Fibroblast of skin of left biceps (primary cell): ENCODE data around the gene CALR.

ENCODE experiments used
- DNase-seq, 2 experiments: peaks; one replicate each; pipeline ENCODE4 v3.0.0-alpha.2; 2013; ENCODE audit warnings: low read depth in 2 of 2

Gene CALR

DNA sequence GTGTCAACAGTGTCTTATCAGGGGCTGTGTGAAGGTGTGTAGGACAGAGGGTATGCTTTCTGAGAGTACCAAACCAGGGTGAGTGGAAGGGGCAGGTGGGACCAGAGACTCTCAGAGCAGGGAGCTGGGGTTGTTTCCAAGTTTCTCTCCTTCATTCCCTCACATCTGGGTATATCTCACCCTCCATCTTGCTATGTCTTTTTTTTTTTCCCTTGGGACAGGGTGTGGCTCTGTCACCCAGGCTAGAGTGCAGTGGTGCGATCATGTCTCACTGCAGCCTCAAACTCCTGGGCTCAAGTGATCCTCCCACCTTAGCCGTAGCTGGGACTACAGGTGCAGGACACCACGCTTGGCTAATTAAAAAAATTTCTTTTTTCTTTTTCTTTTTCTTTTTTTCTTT lies 41.6 kb downstream of the CALR start:
- no peak for DNase-seq

DNA sequence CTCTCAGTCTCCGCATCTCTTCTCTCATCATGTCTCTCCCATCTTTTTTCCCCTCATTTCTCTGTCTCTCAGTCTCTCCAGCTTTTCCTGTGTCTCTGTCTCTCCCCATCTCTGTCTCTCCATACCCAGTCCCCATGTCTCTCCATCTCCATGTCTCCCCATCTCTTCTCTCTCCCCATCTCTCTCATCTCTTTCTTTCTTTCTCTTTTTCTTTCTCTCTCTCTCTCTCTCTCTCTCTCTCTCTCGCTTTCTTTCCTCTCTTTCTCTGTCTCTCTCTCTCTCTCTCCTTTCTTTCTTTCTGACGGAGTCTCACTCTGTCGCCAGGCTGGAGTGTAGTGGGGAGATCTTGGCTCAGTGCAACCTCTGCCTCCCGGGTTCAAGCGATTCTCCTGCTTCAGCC lies 44.2 kb downstream of the CALR start:
- DNase-seq: no peak

DNA sequence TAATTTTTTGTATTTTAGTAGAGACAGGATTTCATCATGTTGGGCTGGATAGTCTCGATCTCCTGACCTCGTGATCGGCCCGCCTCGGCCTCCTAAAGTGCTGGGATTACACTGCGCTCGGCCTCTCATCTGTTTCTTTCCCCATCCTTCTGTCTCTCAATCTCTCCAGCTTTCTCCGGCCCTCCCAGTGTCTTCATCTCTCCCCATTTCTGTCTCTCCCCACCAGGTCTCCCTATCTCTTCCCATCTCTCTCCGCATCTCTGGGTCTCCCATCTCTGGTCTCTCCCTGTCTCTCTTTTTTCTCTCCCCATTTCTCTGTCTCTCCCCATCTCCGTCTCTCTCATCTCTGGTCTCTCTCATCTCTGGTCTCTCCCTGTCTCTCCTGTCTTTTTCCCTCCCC lies 44.7 kb downstream of the CALR start:
- DNase-seq: no peak

DNA sequence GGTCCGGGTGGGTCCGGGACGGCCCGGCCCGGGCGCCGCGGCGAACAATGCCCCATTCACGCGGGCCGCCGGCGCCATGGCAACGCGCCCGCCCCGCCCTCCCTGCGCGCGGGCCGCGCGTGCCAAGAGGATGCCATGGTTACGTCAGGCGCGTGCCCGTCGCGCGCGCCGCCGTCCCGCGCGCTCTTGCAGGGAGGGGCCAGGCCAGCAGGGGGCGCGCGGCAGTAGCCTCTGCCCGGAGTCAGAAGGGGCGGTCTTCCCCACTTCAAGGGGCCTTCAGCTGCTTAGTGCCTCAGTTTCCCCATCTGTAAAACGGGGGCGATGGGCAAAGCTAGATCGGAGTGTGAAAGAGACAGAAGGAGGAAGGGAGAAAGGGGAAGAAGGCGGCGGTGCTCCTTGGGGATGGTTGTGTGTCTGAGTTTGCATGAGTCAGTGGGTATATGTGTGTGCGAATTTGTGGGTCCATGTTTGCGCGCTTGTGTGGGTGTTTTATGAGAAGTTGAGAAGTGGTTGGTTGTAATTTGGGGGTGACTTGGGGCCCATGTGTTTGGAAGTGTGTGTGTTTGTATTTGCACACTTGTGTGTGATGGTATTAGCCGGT lies 45.2 kb downstream of the CALR start:
- peak; percentile 52 to 55 for DNase-seq

DNA sequence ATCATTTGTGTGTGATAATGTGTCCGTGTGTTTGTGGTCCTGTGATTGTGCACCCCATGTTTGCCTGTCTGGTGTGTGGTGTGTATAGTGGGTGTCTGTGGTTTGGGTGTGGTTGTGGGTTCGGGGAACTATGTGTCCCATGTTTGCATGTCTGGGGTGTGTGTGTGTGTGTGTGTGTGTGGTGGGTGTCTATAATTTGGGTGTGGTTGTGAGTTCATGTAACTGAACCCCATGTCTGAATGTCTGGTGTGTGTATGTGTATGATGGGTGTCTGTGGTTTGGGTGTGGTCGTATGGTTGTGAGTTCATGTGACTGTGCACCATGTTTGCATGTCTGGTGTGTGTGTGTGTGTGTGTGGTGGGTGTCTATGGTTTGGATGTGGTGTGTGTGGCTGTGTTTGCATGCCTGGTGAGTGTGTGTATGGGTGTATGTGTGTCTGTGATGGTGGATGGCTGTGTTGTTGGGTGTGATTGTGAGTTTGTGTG lies 45.8 kb downstream of the CALR start:
- DNase-seq: no peak

DNA sequence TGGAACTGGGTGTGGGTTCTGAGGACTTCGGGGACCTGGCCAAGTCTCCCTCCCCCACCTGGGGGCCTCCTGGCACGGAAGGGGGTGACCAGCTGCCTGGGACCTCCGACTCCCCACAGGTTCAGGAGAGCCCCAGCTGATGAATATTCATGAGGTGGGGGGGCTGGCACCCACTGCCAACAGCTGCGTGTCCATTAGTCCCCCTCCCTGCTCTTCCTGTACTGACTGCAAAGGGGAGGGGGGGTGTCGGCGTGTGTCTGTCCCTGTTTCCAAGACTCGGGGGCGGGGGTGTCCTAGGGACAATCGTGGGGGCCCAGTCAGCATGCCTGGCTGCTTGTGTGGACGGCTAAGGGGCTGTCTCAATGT lies 46.3 kb downstream of the CALR start:
- DNase-seq: no peak

DNA sequence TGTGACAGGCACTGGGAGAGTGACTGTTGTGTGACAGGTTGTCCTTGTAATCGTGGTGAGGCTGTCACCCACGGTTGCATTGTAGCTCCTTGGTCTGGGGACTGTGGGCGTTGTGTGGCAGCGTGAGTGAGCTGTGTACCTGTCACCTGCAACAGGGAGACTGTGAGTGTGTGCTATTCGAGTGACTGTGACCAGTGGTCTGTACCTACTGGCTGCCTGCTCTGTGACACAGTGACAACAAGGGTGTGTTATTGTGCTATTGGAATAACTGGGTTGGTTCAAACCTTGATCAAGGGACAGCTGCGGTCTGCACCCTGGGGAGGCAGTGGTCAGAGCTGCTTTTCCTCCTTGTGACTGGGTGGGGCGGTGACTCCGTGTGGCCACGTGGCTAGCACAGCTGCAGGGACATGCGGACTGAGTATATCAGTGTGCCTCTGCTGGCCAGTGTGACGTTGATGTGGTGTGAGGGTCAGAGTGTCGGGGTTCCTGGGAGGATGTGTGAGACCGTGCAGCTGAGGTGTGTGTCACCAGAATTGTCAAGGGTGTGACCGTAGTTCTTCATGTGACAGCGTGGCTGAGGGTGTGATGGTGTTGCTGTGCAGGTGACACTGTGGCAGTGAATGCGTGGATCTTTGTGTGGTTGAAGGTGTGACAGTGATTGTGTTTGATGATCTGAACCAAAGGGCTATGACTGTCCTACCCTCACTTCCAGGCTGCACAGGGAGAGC lies 46.8 kb downstream of the CALR start:
- no peak for DNase-seq

DNA sequence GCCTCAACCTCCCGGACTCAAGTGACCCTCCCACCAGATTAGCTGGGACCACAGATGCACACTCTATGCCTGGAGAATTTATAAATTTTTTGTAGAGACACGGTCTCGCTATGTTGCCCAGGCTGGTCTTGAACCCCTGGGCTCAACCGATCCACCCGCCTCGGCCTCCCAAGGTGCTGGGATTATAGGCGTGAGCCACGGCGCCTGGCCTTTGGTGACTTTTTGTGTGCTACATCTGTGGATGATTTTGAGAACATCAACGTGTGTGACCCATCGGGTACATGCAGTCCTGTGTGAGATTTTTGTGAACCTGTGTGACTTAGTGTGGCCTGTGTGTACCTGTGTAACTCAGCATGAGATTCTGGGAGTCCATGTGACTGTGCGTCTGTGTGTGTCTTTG lies 48.3 kb downstream of the CALR start:
- no peak for DNase-seq

DNA sequence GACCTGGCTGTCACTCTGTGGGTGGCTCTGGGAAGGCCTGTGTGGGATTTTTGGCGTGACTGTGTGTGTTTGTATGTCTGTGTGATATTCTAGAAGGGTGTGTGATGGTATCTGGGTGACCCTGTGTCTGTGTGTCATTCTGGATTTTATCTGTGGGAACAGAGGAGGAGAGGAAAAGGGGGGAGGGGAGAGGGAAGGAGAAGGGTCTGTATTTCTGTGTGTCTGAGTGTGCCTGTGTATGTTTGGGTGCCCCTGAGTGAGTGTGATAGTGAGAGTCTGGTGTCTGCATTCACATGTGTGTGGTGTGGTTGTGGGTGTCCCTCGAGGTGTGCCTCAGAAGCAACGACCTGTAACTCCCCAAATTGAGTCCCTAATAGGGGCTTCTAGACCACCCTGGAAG lies 48.8 kb downstream of the CALR start:
- no peak for DNase-seq

DNA sequence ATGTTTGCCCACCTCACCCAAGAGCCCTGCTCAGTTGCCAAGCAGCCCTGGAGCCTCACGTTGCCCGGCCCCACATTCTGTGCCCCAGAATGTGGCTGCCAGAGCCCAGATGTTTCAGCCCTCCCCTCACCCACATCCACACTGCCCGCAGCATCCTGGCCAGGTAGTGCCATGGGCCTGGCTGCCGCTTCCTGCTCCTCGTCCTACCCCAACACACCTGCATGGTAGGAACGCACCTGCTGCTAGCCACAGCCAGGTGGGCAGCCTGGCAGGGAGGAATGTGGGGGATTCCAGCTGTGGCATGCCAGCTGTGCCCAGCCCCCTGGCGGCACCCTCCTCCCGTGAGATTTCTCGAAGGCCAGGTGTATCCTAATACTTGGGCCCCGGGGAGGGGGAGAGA lies 49.4 kb downstream of the CALR start:
- no peak for DNase-seq

DNA sequence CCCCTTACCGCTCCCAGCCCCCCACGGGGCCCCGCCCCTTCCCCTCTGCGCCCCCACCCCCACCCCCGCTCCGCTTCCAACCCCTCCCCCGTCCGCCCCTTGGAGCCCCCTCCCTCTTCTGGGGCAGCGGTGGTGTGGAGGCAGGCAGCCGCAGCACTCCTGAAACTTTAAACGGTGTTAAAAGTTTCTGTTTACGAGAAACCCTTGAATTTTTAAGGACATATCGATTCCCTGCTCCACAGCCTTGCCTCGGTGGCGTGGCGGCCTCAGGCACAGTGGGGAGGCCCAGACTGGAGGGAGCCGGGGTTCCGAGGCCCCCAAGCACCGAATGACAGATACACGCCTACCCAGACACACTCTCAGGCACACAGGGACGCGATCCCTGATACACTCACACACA lies 52.0 kb downstream of the CALR start:
- no peak for DNase-seq

DNA sequence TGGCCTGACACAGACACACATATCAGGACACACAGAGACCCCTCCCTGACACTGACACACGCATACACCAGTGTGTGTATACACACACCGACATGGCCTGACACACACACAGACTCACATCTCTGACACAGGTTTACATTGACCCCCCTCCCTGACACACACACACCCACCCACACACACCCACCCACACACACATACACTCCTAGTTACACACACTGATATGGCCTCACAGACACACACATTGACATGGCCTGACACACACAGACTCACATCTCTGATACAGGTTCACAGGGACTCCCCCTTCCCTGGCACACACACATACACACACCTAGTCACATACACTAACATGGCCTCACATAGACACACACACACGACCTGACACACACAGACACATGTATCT lies 52.4 kb downstream of the CALR start:
- DNase-seq: no peak

DNA sequence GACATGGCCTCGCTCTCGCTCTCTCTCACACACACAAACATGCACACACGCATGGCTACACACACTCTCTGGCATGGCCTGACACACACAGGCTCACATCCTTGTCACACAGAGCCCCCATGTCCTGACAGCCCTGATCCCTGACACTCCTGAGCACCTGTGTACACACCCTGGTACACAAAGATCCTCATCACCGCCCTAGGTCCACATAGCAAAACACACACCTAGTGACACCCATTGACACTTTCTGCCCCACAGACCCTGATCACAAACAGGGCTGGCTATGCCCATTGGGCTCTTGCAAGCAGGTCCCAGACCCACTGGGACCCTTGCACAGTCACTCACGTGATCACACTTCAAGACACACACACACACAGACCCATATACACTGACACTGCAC lies 52.9 kb downstream of the CALR start:
- no peak for DNase-seq

DNA sequence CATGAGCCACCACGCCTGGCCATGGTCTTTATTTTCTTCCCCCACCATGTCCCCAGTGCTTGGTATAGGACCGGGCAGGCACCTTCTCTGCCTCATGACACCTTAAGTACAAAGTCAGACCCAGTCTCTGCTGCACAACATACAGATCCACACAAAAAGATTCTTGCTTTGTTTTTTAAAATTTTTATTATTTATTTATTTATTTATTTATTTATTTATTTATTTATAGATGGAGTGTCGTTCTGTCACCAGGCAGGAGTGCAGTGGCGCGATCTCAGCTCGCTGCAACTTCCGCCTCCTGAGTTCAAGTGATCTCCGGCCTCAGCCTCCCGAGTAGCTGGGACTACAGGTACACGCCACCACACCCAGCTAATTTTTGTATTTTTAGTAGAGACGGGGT lies 54.3 kb downstream of the CALR start:
- no peak for DNase-seq

DNA sequence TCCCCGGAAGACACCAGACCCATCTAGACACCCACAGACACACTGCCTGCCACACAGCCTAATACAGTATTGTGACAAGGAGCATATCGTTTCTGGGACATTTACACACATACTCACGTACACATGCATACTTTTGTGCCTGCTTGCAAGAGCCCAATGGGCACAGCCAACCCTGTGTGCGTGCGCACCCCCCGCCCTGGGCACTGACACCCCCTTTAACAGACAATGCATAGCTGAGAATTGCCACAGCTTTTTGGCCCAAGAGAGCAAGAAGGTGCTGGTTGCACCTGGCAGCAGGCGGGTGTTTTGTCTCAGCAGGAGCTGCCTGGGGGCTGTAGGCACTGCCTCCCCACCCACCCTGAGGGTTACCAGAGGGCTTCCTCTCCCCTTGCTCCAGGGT lies 55.2 kb downstream of the CALR start:
- no peak for DNase-seq
